H1 (cell line): ENCODE results near the gene WDR7. TPM values are rescaled to one million over a fixed set of nuclear protein-coding genes. Genes with fewer than 3 reads are reported as not detected.

Experiments
- CTCF ChIA-PET: fragments of 300-600 bp; sonication (Branson Sonifier 250); formaldehyde crosslinking; loops from one replicate; lab custom pipeline; 2021; ENCODE audit not compliant: partially characterized antibody; lab: Charles Lee
- POLR2A ChIA-PET: fragments of 300-600 bp; sonication (Branson Sonifier 250); formaldehyde crosslinking; loops from one replicate; lab custom pipeline; 2021; ENCODE audit warnings: inconsistent platforms; ENCODE audit not compliant: partially characterized antibody; lab: Charles Lee
- DNase-seq, 2 experiments: peaks; one replicate each; pipeline versions ENCODE4 v3.0.0 to v3.0.0-alpha.2; 2010 to 2022; ENCODE audit warnings: low spot score in 2 of 2, low read depth in 1 of 2, mixed read lengths in 1 of 2
- FAIRE-seq: peaks from 2 replicates; lab custom pipeline; 2011; peaks lifted over from hg19 to GRCh38; lab: Jason Lieb, UNC
- H2AFZ ChIP-seq: 2 replicates; pipeline ENCODE4 v1.8.1; 2012; ENCODE audit warnings: low read length, inconsistent platforms
- H2AK5ac ChIP-seq: 2 replicates; pipeline ENCODE4 v1.6.1; 2013; ENCODE audit warnings: low read depth, low read length
- H2BK120ac ChIP-seq: replicated peaks from 2 replicates; pipeline ENCODE3; 2013; ENCODE audit warnings: low read depth, low read length, inconsistent platforms
- H2BK12ac ChIP-seq: 2 replicates; pipeline ENCODE4 v1.6.1; 2013; ENCODE audit warnings: low read depth, low read length
- H2BK15ac ChIP-seq: 2 replicates; pipeline ENCODE4 v1.6.1; 2013; ENCODE audit warnings: low read length
- H2BK20ac ChIP-seq: 2 replicates; pipeline ENCODE4 v1.6.1; 2013; ENCODE audit warnings: low read length
- H2BK5ac ChIP-seq: 2 replicates; pipeline ENCODE4 v1.6.1; 2013; ENCODE audit warnings: low read depth, low read length
- H3K14ac ChIP-seq: 2 replicates; pipeline ENCODE4 v1.6.1; 2013; ENCODE audit warnings: inconsistent platforms; ENCODE audit not compliant: insufficient read length
- H3K18ac ChIP-seq: 2 replicates; pipeline ENCODE4 v1.6.1; 2013; ENCODE audit warnings: low read length; ENCODE audit errors: extremely low read depth
- H3K23ac ChIP-seq: 2 replicates; pipeline ENCODE4 v1.6.1; 2013; ENCODE audit warnings: inconsistent platforms; ENCODE audit not compliant: insufficient read length
- H3K23me2 ChIP-seq: 2 replicates; pipeline ENCODE4 v1.6.1; 2013; ENCODE audit warnings: low read depth, low read length
- H3K27ac ChIP-seq: 2 replicates; pipeline ENCODE4 v1.6.1; 2011; ENCODE audit warnings: low read depth, low read length, inconsistent platforms
- H3K27me3 ChIP-seq, 4 experiments: replicated peaks in 1 of 4; 1 replicate in 1 of 4; 2 replicates in 3 of 4; pipeline versions ENCODE4 v1.6.1 to v1.8.1; 2011 to 2013; ENCODE audit warnings: low read length in 3 of 4, mild to moderate bottlenecking in 3 of 4, inconsistent platforms in 2 of 4, mixed read lengths in 2 of 4, moderate library complexity in 1 of 4; ENCODE audit not compliant: control insufficient read depth in 3 of 4, insufficient read depth in 3 of 4; ENCODE audit errors: extremely low read depth in 1 of 4
- H3K36me3 ChIP-seq, 4 experiments: 2 replicates each; pipeline versions ENCODE4 v1.6.1 to v1.8.1; 2011 to 2013; ENCODE audit warnings: mild to moderate bottlenecking in 4 of 4, low read length in 3 of 4, moderate library complexity in 2 of 4, control low read depth in 1 of 4, inconsistent platforms in 1 of 4; ENCODE audit not compliant: insufficient read depth in 4 of 4, control insufficient read depth in 2 of 4
- H3K4ac ChIP-seq: replicated peaks from 2 replicates; pipeline ENCODE3; 2013; ENCODE audit warnings: low read length, low read depth, mixed read lengths, inconsistent platforms; ENCODE audit not compliant: insufficient read length
- H3K4me1 ChIP-seq, 4 experiments: replicated peaks in 1 of 4; 1 replicate in 1 of 4; 2 replicates in 3 of 4; pipeline versions ENCODE4 v1.6.1 to v1.8.1; 2011 to 2013; ENCODE audit warnings: low read length in 3 of 4, inconsistent platforms in 2 of 4, mixed read lengths in 1 of 4; ENCODE audit not compliant: insufficient read depth in 4 of 4, control insufficient read depth in 3 of 4
- H3K4me2 ChIP-seq, 2 experiments: 2 replicates each; pipeline versions ENCODE4 v1.6.1 to v1.8.1; 2011 to 2013; ENCODE audit warnings: low read depth in 2 of 2, low read length in 2 of 2, control low read depth in 1 of 2, inconsistent platforms in 1 of 2, mild to moderate bottlenecking in 1 of 2; ENCODE audit not compliant: insufficient read depth in 1 of 2
- H3K4me3 ChIP-seq, 4 experiments: fragments of 200-600, 300-600 bp in 1 of 4; sonication (generic), shearing (Covaris generic), sonication (Bioruptor Twin) in 1 of 4; 2 replicates each; pipeline versions ENCODE4 v1.5.1 to v1.8.1; 2011 to 2016; ENCODE audit warnings: low read length in 4 of 4, low read depth in 3 of 4, control low read depth in 2 of 4, inconsistent platforms in 2 of 4, mild to moderate bottlenecking in 2 of 4, mixed read lengths in 1 of 4, moderate library complexity in 1 of 4; ENCODE audit not compliant: insufficient read depth in 2 of 4; ENCODE audit errors: extremely low read depth in 1 of 4
- H3K56ac ChIP-seq: replicated peaks from 2 replicates; pipeline ENCODE3; 2013; ENCODE audit warnings: low read depth, mild to moderate bottlenecking, mixed read lengths, low read length, inconsistent platforms; ENCODE audit not compliant: insufficient read length
- H3K79me1 ChIP-seq: 2 replicates; pipeline ENCODE4 v1.6.1; 2013; ENCODE audit warnings: low read depth, low read length, control low read depth
- H3K79me2 ChIP-seq, 2 experiments: 2 replicates each; pipeline versions ENCODE4 v1.6.1 to v1.8.1; 2012 to 2013; ENCODE audit warnings: low read length in 2 of 2, mild to moderate bottlenecking in 2 of 2, inconsistent platforms in 1 of 2; ENCODE audit not compliant: insufficient read depth in 2 of 2, control insufficient read depth in 1 of 2
- H3K9ac ChIP-seq, 4 experiments: replicated peaks in 1 of 4; 1 replicate in 1 of 4; 2 replicates in 3 of 4; pipeline versions ENCODE4 v1.6.1 to v1.8.1; 2011 to 2013; ENCODE audit warnings: low read depth in 3 of 4, low read length in 3 of 4, control low read depth in 2 of 4, mild to moderate bottlenecking in 2 of 4, moderate library complexity in 2 of 4, inconsistent platforms in 1 of 4; ENCODE audit errors: extremely low read depth in 1 of 4
- H3K9me3 ChIP-seq, 2 experiments: 2 replicates each; pipeline versions ENCODE4 v1.6.1 to v1.8.1; 2012 to 2013; ENCODE audit warnings: mild to moderate bottlenecking in 2 of 2, moderate library complexity in 2 of 2, control low read depth in 1 of 2, inconsistent platforms in 1 of 2, low read depth in 1 of 2, low read length in 1 of 2, mixed read lengths in 1 of 2; ENCODE audit not compliant: insufficient read depth in 2 of 2
- H4K20me1 ChIP-seq, 2 experiments: replicated peaks in 1 of 2; 2 replicates each; pipeline versions ENCODE3 to v1.8.1; 2011 to 2013; ENCODE audit warnings: inconsistent platforms in 2 of 2, low read length in 2 of 2, mild to moderate bottlenecking in 1 of 2; ENCODE audit not compliant: insufficient read depth in 2 of 2, control insufficient read depth in 1 of 2
- H4K5ac ChIP-seq: 2 replicates; pipeline ENCODE4 v1.6.1; 2013; ENCODE audit warnings: low read length, low read depth, mixed read lengths, inconsistent platforms; ENCODE audit not compliant: insufficient read length
- H4K8ac ChIP-seq: 2 replicates; pipeline ENCODE4 v1.8.0; 2013; ENCODE audit warnings: mild to moderate bottlenecking, moderate library complexity, low read length, inconsistent platforms; ENCODE audit not compliant: insufficient read depth; ENCODE audit errors: extremely low read depth
- H4K91ac ChIP-seq: replicated peaks from 2 replicates; pipeline ENCODE3; 2013; ENCODE audit warnings: low read length, mixed read lengths, inconsistent platforms; ENCODE audit not compliant: insufficient read length
- CHD2 ChIP-seq: IDR thresholded peaks from 2 replicates; pipeline ENCODE4 v1.6.1; 2012; ENCODE audit warnings: low read length, improper control_type of control experiment
- HDAC6 ChIP-seq: IDR thresholded peaks from one replicate; pipeline ENCODE4 v1.7.1; 2012; ENCODE audit warnings: low read depth, mild to moderate bottlenecking, inconsistent platforms, low read length, moderate library complexity
- KDM1A ChIP-seq: fragments of 200-600, 300-600 bp; sonication (generic); IDR thresholded peaks from 2 replicates; pipeline ENCODE4 v1.7.1; 2016; ENCODE audit warnings: mild to moderate bottlenecking, low read length, borderline replicate concordance
- WGBS, 2 experiments: shearing (Covaris generic) in 1 of 2; methylation state at CpG; one replicate each; pipeline versions ENCODE4 v1.1.6 to v1.1.7; 2013 to 2015; ENCODE audit warnings: low lambda C conversion rate in 2 of 2, mixed read lengths in 2 of 2, inconsistent platforms in 1 of 2, low coverage in 1 of 2, missing lambda C conversion rate in 1 of 2; ENCODE audit not compliant: insufficient replicate concordance in 2 of 2, insufficient coverage in 1 of 2, insufficient read length in 1 of 2; ENCODE audit errors: extremely low coverage in 1 of 2, missing lambda C conversion rate in 1 of 2; 5-methylcytosine and 5-hydroxymethylcytosine counted together
- polyA plus RNA-seq, 7 experiments: library from polyadenylated mRNA; depleted of rRNA in 3 of 7; stranded (reverse) in 5 of 7; unstranded in 2 of 7; fragments of >200 nt in 5 of 7; fragments of 200-250 nt in 2 of 7; gene quantifications; 1 replicate in 5 of 7; 2 replicates in 1 of 7; 4 replicates in 1 of 7; pipeline versions ENCODE4 v1.2.1 to v1.2.3, GENCODE V29; 2011 to 2013; ENCODE audit warnings: missing spikeins in 2 of 7, mixed read lengths in 2 of 7
- total RNA-seq: library from RNA; stranded (reverse); fragmentation: NEBNext Ultra II Directional; extraction: Animal tissue kit (Norgen Biotek cat#: 25700); gene quantifications from 2 replicates; pipeline ENCODE4 v1.2.1, GENCODE V29; 2021

Gene WDR7
- total and polyA plus RNA-seq, 2 of the 8 experiments (the other 6 are each of a cell fraction or from before 2014, with no cell fraction given) = 5.5 to 15.2 TPM

- Histone ChIP-seq H3K4me2 (no peak overlapping the region), H2BK120ac (no peak overlapping the region), H4K5ac (no peak overlapping the region), H4K20me1 (no peaks in the 10 kb centered on the region), H4K8ac (no peak overlapping the region), H2BK5ac (no peak overlapping the region), H3K27me3 (no peaks in the 10 kb centered on the region), H2BK15ac (no peak overlapping the region), H3K4me1 (peaks cover 0 to 5% (median 1%) of the 10 kb centered on the region in 4 experiments; a peak in 3 of 7 replicates), H2AK5ac (no peak overlapping the region), H3K9ac (no peak overlapping the region), H3K18ac (no peak overlapping the region), H3K9me3 (no peaks in the 10 kb centered on the region), H3K23me2 (no peaks in the 10 kb centered on the region), H2BK20ac (no peak overlapping the region), H3K4me3 (no peak overlapping the region), H3K27ac (no peak overlapping the region), H3K36me3 (no peaks in the 10 kb centered on the region), H3K56ac (no peak overlapping the region), H3K23ac (no peak overlapping the region), H2BK12ac (no peak overlapping the region), H3K79me2 (no peaks in the 10 kb centered on the region), H3K79me1 (no peaks in the 10 kb centered on the region), H2AFZ (no peak overlapping the region), H3K4ac (no peak overlapping the region), H4K91ac (no peak overlapping the region), H3K14ac (no peak overlapping the region)
- no peak for FAIRE-seq
- ChIA-PET POLR2A (interaction anchor here (0.6 kb wide), 1 partner anchor 967 kb away, joined by 3 read pairs; no protein-coding TSS in a partner anchor), CTCF (interaction anchor here (1.2 to 1.5 kb wide), 3 partner anchors 13 to 121 kb away, joined by 3 to 4 read pairs (median 3); no protein-coding TSS in a partner anchor)
- DNase-seq = no peak
- TF ChIP-seq HDAC6 (no peak), CHD2 (no peak), KDM1A (peak; percentile 37; the same call in 1 of the 2 replicates)
- WGBS, 2 experiments = 80 to 100% methylated on average over 1 of the region's 1 CpG
Observed at GRCh38 chr18:56990678-56991077, 339.5 kb downstream of the WDR7 start.
